ENCODE data around the gene DTNBP1.
"Not testable (repeated sequence)": the region's sequence is repeated elsewhere in the genome, so short reads cannot be mapped to it uniquely, and the experiment has no call there.

The DTNBP1 gene

GRCh38 chr6:15666896-15667295 lies 4.1 kb upstream of the DTNBP1 start:
- not testable (repeated sequence) for DNase-seq

- DNase-seq: no peak
Measured at GRCh38 chr6:15665237-15665636, 2.4 kb upstream of the DTNBP1 start.

GRCh38 chr6:15663130-15663871 lies 473 bp upstream of the DTNBP1 start:
- no peak for DNase-seq

- DNase-seq: no peak
Measured at GRCh38 chr6:15661853-15662325, 939 bp downstream of the DTNBP1 start.

GRCh38 chr6:15659181-15659580 lies 3.6 kb downstream of the DTNBP1 start:
- DNase-seq: no peak

GRCh38 chr6:15658181-15658744 lies 4.6 kb downstream of the DTNBP1 start:
- DNase-seq: no peak

GRCh38 chr6:15657290-15657689 lies 5.5 kb downstream of the DTNBP1 start:
- DNase-seq: no peak

GRCh38 chr6:15656145-15656544 lies 6.7 kb downstream of the DTNBP1 start:
- DNase-seq: no peak

- DNase-seq: no peak
Measured at GRCh38 chr6:15654250-15654649, 8.6 kb downstream of the DTNBP1 start.

GRCh38 chr6:15653581-15653980 lies 9.2 kb downstream of the DTNBP1 start:
- DNase-seq: no peak

- not testable (repeated sequence) for DNase-seq
Measured at GRCh38 chr6:15650004-15650559, 12.7 kb downstream of the DTNBP1 start.

- no peak for DNase-seq
Measured at GRCh38 chr6:15644904-15645303, 17.9 kb downstream of the DTNBP1 start.

GRCh38 chr6:15643542-15643941 lies 19.3 kb downstream of the DTNBP1 start:
- no peak for DNase-seq

GRCh38 chr6:15642276-15642675 lies 20.6 kb downstream of the DTNBP1 start:
- no peak for DNase-seq

- no peak for DNase-seq
Measured at GRCh38 chr6:15638373-15638772, 24.5 kb downstream of the DTNBP1 start.

GRCh38 chr6:15631432-15631831 lies 31.4 kb downstream of the DTNBP1 start:
- DNase-seq: no peak

- no peak for DNase-seq
Measured at GRCh38 chr6:15630202-15630601, 32.6 kb downstream of the DTNBP1 start.

GRCh38 chr6:15629487-15629886 lies 33.3 kb downstream of the DTNBP1 start:
- no peak for DNase-seq

- DNase-seq: no peak
Measured at GRCh38 chr6:15628499-15629131, 34.2 kb downstream of the DTNBP1 start.

GRCh38 chr6:15627821-15628220 lies 35.0 kb downstream of the DTNBP1 start:
- DNase-seq: no peak

GRCh38 chr6:15626878-15627674 lies 35.8 kb downstream of the DTNBP1 start:
- no peak for DNase-seq

GRCh38 chr6:15626160-15626559 lies 36.7 kb downstream of the DTNBP1 start:
- no peak for DNase-seq
